ENCODE data around the gene SRSF11. TPM values are rescaled to one million over a fixed set of nuclear protein-coding genes. Genes with fewer than 3 reads are reported as not detected.
"Not testable (repeated sequence)": the region's sequence is repeated elsewhere in the genome, so short reads cannot be mapped to it uniquely, and the experiment has no call there.

The SRSF11 gene, protein sequence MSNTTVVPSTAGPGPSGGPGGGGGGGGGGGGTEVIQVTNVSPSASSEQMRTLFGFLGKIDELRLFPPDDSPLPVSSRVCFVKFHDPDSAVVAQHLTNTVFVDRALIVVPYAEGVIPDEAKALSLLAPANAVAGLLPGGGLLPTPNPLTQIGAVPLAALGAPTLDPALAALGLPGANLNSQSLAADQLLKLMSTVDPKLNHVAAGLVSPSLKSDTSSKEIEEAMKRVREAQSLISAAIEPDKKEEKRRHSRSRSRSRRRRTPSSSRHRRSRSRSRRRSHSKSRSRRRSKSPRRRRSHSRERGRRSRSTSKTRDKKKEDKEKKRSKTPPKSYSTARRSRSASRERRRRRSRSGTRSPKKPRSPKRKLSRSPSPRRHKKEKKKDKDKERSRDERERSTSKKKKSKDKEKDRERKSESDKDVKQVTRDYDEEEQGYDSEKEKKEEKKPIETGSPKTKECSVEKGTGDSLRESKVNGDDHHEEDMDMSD
- total RNA-seq (100 to 1,000 TPM; 156 to 248 (median 176) TPM), polyA plus RNA-seq (10 to 100 TPM; 34.2 to 87.6 (median 41.2) TPM)

DNA sequence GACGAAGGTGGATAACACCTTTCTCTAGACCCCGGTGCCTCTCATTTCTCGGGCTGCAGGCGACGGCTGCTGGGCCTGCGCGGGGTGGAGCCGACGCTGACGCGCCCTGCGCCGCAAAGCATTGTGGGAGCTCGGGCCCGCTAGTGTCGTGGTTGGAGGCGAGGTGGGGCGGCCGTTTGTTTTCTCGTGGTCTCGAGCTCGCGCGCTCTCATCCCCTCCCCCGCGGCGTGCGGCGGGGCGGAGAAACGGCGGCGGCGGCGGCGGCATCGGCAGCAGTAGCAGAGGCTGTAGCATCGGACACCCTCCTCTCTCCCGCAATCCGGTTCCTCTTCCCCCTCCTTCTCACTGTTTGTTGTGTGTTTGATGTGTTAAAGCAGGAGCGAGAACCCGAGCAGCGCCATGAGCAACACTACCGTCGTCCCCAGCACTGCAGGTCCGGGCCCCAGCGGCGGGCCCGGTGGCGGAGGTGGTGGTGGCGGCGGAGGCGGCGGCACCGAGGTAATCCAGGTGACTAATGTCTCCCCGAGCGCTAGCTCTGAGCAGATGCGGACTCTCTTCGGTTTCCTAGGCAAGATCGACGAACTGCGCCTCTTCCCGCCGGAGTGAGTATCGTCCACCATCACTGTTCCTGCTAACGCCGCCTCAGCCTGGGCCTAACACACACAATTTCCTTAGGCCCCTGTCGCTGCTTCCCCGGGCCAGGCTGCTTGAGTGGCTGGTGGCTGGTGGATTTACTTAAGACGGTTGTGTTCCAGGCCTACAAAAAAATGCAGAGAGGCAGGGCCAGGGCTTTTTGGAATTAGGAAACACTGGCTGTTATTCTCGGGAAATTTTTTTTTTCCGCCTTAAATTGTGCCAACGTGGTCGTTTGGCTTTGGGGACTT is at the start of gene SRSF11:
Gene SRSF11, plus strand, starts transcription at position 143 of the 884 bp plus-strand sequence. Its CDS starts 257 bp downstream, at position 400.
- DNase-seq: peak; percentile 97
- intact Hi-C loops (cut with DNase I): loop anchor here (2.0 kb wide), 2 partner anchors 15 to 133 kb away; partner anchors contain the start of gene ANKRD13C
- TF ChIP-seq EP300 (IDR thresholded peaks at IDR 0.05) (peak in 1 of 4 donors; percentile 73), POLR2AphosphoS5 (IDR thresholded peaks at IDR 0.05) (peak; percentile 85 to 95 (median 90)), POLR2A (IDR thresholded peaks at IDR 0.05) (peak; percentile 49 to 69)
- TF ChIP-seq, protein P1, sequence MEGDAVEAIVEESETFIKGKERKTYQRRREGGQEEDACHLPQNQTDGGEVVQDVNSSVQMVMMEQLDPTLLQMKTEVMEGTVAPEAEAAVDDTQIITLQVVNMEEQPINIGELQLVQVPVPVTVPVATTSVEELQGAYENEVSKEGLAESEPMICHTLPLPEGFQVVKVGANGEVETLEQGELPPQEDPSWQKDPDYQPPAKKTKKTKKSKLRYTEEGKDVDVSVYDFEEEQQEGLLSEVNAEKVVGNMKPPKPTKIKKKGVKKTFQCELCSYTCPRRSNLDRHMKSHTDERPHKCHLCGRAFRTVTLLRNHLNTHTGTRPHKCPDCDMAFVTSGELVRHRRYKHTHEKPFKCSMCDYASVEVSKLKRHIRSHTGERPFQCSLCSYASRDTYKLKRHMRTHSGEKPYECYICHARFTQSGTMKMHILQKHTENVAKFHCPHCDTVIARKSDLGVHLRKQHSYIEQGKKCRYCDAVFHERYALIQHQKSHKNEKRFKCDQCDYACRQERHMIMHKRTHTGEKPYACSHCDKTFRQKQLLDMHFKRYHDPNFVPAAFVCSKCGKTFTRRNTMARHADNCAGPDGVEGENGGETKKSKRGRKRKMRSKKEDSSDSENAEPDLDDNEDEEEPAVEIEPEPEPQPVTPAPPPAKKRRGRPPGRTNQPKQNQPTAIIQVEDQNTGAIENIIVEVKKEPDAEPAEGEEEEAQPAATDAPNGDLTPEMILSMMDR (IDR thresholded peaks at IDR 0.05): no peak
- H3K4me3 ChIP-seq: peak within 1 kb of the TSS; percentile 68 to 83 (median 73)
- H3K27ac ChIP-seq: peak within 1 kb of the TSS; percentile 87 to 97 (median 96)
- H3K4me1 ChIP-seq: peaks cover 0 to 53% (median 43%) of the 10 kb centered on the region in 4 donors
- H3K27me3 ChIP-seq: no peaks in the 10 kb centered on the region
- 0% methylated on average over 74 of the region's 74 CpGs for WGBS, 2 donors
- peaks cover 0 to 28% (median 4%) of the 10 kb centered on the region in 4 donors for H3K36me3 ChIP-seq
- no peaks in the 10 kb centered on the region for H3K9me3 ChIP-seq

DNA sequence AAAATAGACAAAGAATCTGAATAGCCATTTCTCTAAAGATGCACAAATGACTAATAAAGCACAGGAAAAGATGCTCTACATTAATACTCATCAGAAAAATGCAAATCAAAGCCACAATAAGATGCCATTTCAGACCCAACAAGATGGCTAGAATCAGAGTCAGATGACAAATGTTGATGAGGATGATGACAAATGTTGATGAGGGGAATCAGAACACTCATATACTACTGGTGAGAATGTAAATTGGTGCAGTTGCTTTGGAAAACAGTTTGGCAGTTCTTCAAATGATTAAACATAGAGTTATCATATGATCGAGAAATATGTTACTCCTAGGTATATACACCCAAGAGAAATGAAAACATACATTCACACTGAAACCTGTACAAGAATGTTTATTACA is 49.7 kb upstream of the SRSF11 start:
- H3K27me3 ChIP-seq: no peaks in the 10 kb centered on the region
- H3K4me1 ChIP-seq: no peaks in the 10 kb centered on the region
- no peak for DNase-seq
- 91 to 95% methylated on average over 1 of the region's 1 CpG for WGBS, 2 donors
- H3K36me3 ChIP-seq: peaks cover 0 to 51% (median 3%) of the 10 kb centered on the region in 4 donors
- no peaks in the 10 kb centered on the region for H3K9me3 ChIP-seq
- intact Hi-C loops (cut with DNase I): no loop called here
- no peak overlapping the region for H3K4me3 ChIP-seq
- TF ChIP-seq POLR2A (IDR thresholded peaks at IDR 0.05) (no peak), POLR2AphosphoS5 (IDR thresholded peaks at IDR 0.05) (no peak), EP300 (IDR thresholded peaks at IDR 0.05) (no peak)
- TF ChIP-seq, protein P1 (IDR thresholded peaks at IDR 0.05): no peak
- no peak overlapping the region for H3K27ac ChIP-seq

DNA sequence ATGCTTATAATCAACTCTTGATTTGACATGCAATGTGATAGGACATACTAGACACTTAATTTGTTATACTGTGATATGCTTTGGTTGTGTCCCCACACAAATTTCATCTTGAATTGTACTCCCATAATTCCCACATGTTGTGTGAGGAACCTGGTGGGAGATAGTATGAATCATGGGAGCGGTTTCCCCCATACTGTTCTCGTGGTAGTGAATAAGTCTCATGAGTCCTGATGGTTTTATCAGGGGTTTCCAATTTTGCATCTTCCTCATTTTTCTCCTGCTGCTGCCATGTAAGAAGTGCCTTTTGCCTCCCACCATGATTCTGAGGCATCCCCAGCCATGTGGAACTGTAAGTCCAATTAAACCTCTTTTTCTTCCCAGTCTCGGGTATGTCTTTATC is 36.0 kb upstream of the SRSF11 start:
- H3K4me1 ChIP-seq; H3K27me3 ChIP-seq; H3K27ac ChIP-seq; H3K4me3 ChIP-seq; intact Hi-C loops (cut with DNase I); H3K9me3 ChIP-seq; DNase-seq: not testable (repeated sequence)
- WGBS, 2 donors: 95 to 97% methylated on average over 3 of the region's 3 CpGs
- H3K36me3 ChIP-seq: peaks cover 0 to 26% (median 2%) of the 10 kb centered on the region in 4 donors

DNA sequence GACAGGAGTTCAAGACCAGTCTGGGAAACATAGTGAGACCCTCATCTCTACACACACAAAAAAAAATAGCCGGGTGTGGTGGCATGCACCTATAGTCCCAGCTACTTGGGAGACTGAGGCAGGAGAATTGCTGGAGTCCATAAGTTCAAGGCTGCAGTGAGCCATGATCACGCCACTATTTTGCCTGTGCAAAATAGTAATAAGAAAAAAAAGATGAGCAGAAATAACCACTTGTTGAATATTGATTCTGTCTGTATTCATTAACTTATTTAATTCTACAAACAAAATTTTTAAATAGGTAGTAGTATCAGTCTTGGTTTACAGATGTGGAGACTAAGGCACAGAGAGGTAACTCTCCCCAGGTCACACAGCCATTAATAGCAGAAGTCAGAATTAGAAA is 32.7 kb upstream of the SRSF11 start:
- TF ChIP-seq EP300 (IDR thresholded peaks at IDR 0.05) (no peak), POLR2A (IDR thresholded peaks at IDR 0.05) (no peak), POLR2AphosphoS5 (IDR thresholded peaks at IDR 0.05) (no peak)
- TF ChIP-seq, protein P1 (IDR thresholded peaks at IDR 0.05): no peak
- no peak for DNase-seq
- no peak overlapping the region for H3K4me3 ChIP-seq
- peaks cover 0 to 12% (median 2%) of the 10 kb centered on the region in 4 donors for H3K36me3 ChIP-seq
- H3K4me1 ChIP-seq: no peaks in the 10 kb centered on the region
- no peaks in the 10 kb centered on the region for H3K27me3 ChIP-seq
- 95% methylated on average over 2 of the region's 2 CpGs for WGBS, 2 donors
- H3K9me3 ChIP-seq: peaks cover 0 to 4% (median 0%) of the 10 kb centered on the region in 4 donors
- intact Hi-C loops (cut with DNase I): no loop called here
- H3K27ac ChIP-seq: no peak overlapping the region

Measured in sigmoid colon (tissue), 7 donors.